ENCODE results near the gene KCNK10.

DNA sequence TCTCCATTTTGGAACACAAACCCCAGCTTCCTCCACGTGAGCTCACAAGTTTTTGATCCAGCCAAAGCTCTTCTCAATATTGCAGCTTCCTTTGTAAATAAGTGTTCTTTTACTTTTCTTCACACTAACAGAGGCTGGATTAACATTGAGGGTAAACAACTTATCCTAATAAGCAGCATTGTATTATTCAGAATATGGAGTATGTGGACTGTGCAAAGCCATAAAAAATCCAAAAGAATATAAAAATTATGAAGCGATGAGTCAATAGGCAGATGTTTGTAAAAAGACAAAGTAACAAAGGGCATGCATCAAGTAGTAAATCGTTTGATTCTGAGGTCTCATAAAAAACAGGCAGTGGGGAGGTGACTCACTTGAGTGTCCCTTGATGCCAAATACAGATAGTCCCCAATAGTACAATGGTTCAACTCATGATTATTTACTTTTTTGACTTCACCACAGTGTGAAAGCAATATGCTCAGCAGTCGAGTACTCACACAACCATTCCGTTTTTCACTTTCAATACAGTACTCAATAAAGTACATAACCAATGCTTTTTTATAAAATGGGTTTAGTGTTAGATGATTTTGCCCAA is 23.1 kb upstream of the KCNK10 start:
- TF ChIP-seq POLR2A (IDR thresholded peaks at IDR 0.05) (no peak), CTCF (IDR thresholded peaks at IDR 0.05) (no peak)
